ENCODE results near the gene UTY. TPM values are rescaled to one million over a fixed set of nuclear protein-coding genes. Genes with fewer than 3 reads are reported as not detected.

Gene UTY
- total RNA-seq, 1 experiment from 2014 or later = not detected

DNA sequence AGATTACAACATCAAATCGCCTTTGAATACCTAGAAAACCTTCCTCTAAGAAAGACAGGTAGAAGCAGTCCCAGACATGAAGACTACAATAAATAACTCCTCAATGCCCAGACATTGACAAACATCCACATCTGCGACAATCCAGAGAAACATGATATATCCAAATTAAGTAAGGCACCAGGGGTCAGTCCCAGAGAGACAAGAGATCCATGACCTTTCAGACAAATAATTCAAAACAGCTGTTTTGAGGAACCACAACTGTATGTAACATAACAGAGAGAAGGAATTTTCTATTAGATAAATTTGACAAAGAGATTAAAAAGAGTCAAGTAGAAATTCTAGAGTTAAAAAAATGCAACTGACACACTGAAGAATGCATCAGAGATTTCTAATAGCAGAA lies 200.3 kb downstream of the UTY start:
- Histone ChIP-seq H3K14ac (ENCODE audit: insufficient read depth, low read length) (no peak overlapping the region), H3K23me2 (ENCODE audit: insufficient read length, low read depth, low read length, poor library complexity, severe bottlenecking) (no peaks in the 10 kb centered on the region), H2BK12ac (ENCODE audit: insufficient read length, low read depth, low read length) (no peak overlapping the region), H3K9me3 (ENCODE audit: control insufficient read depth, low read depth, low read length) (no peaks in the 10 kb centered on the region), H3K79me1 (ENCODE audit: insufficient read depth, low read depth, low read length, poor library complexity, severe bottlenecking) (no peaks in the 10 kb centered on the region), H3K4ac (ENCODE audit: low read depth, low read length) (no peak overlapping the region), H3K18ac (ENCODE audit: insufficient read length, low read depth, low read length) (no peak overlapping the region), H2BK120ac (ENCODE audit: low read depth, low read length, poor library complexity, severe bottlenecking) (no peak overlapping the region), H4K5ac (ENCODE audit: insufficient read length, low read depth, low read length) (no peak overlapping the region), H3K4me2 (ENCODE audit: insufficient read depth, insufficient read length, low read length) (no peak overlapping the region), H3K9ac (ENCODE audit: extremely low read depth, insufficient read length, low read length) (no peak overlapping the region), H4K20me1 (ENCODE audit: control insufficient read depth, insufficient read depth, insufficient read length) (no peaks in the 10 kb centered on the region), H4K8ac (replicated peaks; ENCODE audit: insufficient read length, low read depth, low read length) (no peak overlapping the region), H3K56ac (ENCODE audit: insufficient read length, low read depth, low read length) (no peak overlapping the region), H3T11ph (ENCODE audit: low read length) (no peak overlapping the region), H2BK20ac (ENCODE audit: low read depth, low read length, poor library complexity, severe bottlenecking) (no peak overlapping the region), H4K91ac (ENCODE audit: insufficient read length, low read depth, low read length) (no peak overlapping the region), H2BK15ac (ENCODE audit: low read depth, low read length) (no peak overlapping the region), H3K79me2 (ENCODE audit: insufficient read depth, low read length) (no peaks in the 10 kb centered on the region), H3K23ac (ENCODE audit: insufficient read length, low read depth, low read length) (no peak overlapping the region), H3K4me1 (ENCODE audit: insufficient read depth, low read length) (no peaks in the 10 kb centered on the region), H3K27ac (ENCODE audit: insufficient read length, low read depth, low read length) (no peak overlapping the region), H2BK5ac (ENCODE audit: insufficient read length, low read length) (no peak overlapping the region), H3K27me3 (ENCODE audit: insufficient read depth, low read length) (no peaks in the 10 kb centered on the region), H2AFZ (ENCODE audit: low read length) (no peak overlapping the region), H2AK5ac (ENCODE audit: insufficient read length, low read length) (no peak overlapping the region)
- H3K36me3 Mint-ChIP-seq (ENCODE audit: insufficient read depth in 1 of 3, low read depth in 3 of 3) = no peaks in the 10 kb centered on the region
- no peaks in the 10 kb centered on the region for H3K27me3 Mint-ChIP-seq (ENCODE audit: low read depth)
- no peak for TF ChIP-seq CTCF (conservative IDR thresholded peaks at IDR 0.05)
- H3K4me3 Mint-ChIP-seq = no peak overlapping the region
- H3K9me3 Mint-ChIP-seq = no peaks in the 10 kb centered on the region
- no peaks in the 10 kb centered on the region for H3K4me1 Mint-ChIP-seq
- H3K27ac Mint-ChIP-seq = no peak overlapping the region
- WGBS (ENCODE audit: extremely low coverage, insufficient read length, low lambda C conversion rate) = no CpG with 5 or more reads among the region's 2 CpGs
- DNase-seq = no peak
